ENCODE data around the gene SYNGR3. TPM values are rescaled to one million over a fixed set of nuclear protein-coding genes. Genes with fewer than 3 reads are reported as not detected.

SYNGR3 gene
- total RNA-seq, 1 donor from 2014 or later: 2.1 TPM

- Mint-ChIP-seq H3K27ac (ENCODE audit: unreplicated experiment) (peak overlapping the region; percentile 50), H3K9me3 (no peaks in the 10 kb centered on the region), H3K4me1 (peaks cover 4% of the 10 kb centered on the region), H3K36me3 (ENCODE audit: low read depth) (no peaks in the 10 kb centered on the region), H3K27me3 (ENCODE audit: low read depth) (no peaks in the 10 kb centered on the region), H3K4me3 (no peak overlapping the region)
- no peak for DNase-seq (ENCODE audit: low read depth, low spot score)
- no peak for TF ChIP-seq CTCF (conservative IDR thresholded peaks at IDR 0.05)
Observed at GRCh38 chr16:2040787-2041522, 51.2 kb downstream of the SYNGR3 start.

- H3K27me3 Mint-ChIP-seq (ENCODE audit: low read depth): no peaks in the 10 kb centered on the region
- no peaks in the 10 kb centered on the region for H3K36me3 Mint-ChIP-seq (ENCODE audit: low read depth)
- TF ChIP-seq CTCF (conservative IDR thresholded peaks at IDR 0.05): no peak
- H3K4me1 Mint-ChIP-seq: peaks cover 14% of the 10 kb centered on the region
- DNase-seq (ENCODE audit: low read depth, low spot score): no peak
- no peaks in the 10 kb centered on the region for H3K9me3 Mint-ChIP-seq
- H3K4me3 Mint-ChIP-seq: no peak overlapping the region
- no peak overlapping the region for H3K27ac Mint-ChIP-seq (ENCODE audit: unreplicated experiment)
Observed at GRCh38 chr16:2042171-2042985, 52.6 kb downstream of the SYNGR3 start.

- no peak for TF ChIP-seq CTCF (conservative IDR thresholded peaks at IDR 0.05)
- H3K4me1 Mint-ChIP-seq: peaks cover 14% of the 10 kb centered on the region
- H3K9me3 Mint-ChIP-seq: no peaks in the 10 kb centered on the region
- no peaks in the 10 kb centered on the region for H3K36me3 Mint-ChIP-seq (ENCODE audit: low read depth)
- no peak for DNase-seq (ENCODE audit: low read depth, low spot score)
- H3K27ac Mint-ChIP-seq (ENCODE audit: unreplicated experiment): no peak overlapping the region
- H3K4me3 Mint-ChIP-seq: no peak overlapping the region
- no peaks in the 10 kb centered on the region for H3K27me3 Mint-ChIP-seq (ENCODE audit: low read depth)
Observed at GRCh38 chr16:2042986-2043666, 53.4 kb downstream of the SYNGR3 start.

Other genes starting within 250 kb of the SYNGR3 start
- 35.0 and 38.0 TPM in 2 replicates for gene NME3, start 218.4 kb upstream of the SYNGR3 start, total RNA-seq
- gene EME2, start 217.2 kb upstream of the SYNGR3 start, total RNA-seq: 36.5 and 37.0 TPM in 2 replicates
- 135 and 141 TPM in 2 replicates for gene MRPS34, start 216.8 kb upstream of the SYNGR3 start, total RNA-seq
- 23.1 and 23.8 TPM in 2 replicates for gene SPSB3, start 207.4 kb upstream of the SYNGR3 start, total RNA-seq
- 71.0 and 73.8 TPM in 2 replicates for gene NUBP2, start 207.0 kb upstream of the SYNGR3 start, total RNA-seq
- 0.14 TPM in 1 of 2 replicates, not detected in the other for gene IGFALS, start 196.3 kb upstream of the SYNGR3 start, total RNA-seq
- 31.1 TPM in 2 replicates for gene HAGH, start 163.1 kb upstream of the SYNGR3 start, total RNA-seq
- 27.2 and 28.0 TPM in 2 replicates for gene FAHD1, start 162.8 kb upstream of the SYNGR3 start, total RNA-seq
- gene MEIOB, start 117.8 kb upstream of the SYNGR3 start, total RNA-seq: not detected in 2 replicates
- gene HS3ST6, start 71.6 kb upstream of the SYNGR3 start, total RNA-seq: not detected in 2 replicates
- 29.8 and 30.5 TPM in 2 replicates for gene MSRB1, start 46.8 kb upstream of the SYNGR3 start, total RNA-seq
- gene RPL3L, start 35.3 kb upstream of the SYNGR3 start, total RNA-seq: not detected in 2 replicates
- 128 TPM in 2 replicates for gene NDUFB10, start 30.4 kb upstream of the SYNGR3 start, total RNA-seq
- gene RPS2, start 25.1 kb upstream of the SYNGR3 start, total RNA-seq: 3,479 and 3,508 TPM in 2 replicates
- gene RNF151, start 23.1 kb upstream of the SYNGR3 start, total RNA-seq: not detected in 2 replicates
- gene TBL3, start 17.9 kb upstream of the SYNGR3 start, total RNA-seq: 39.5 and 39.6 TPM in 2 replicates
- 0.63 and 0.75 TPM in 2 replicates for gene NOXO1, start 8.5 kb upstream of the SYNGR3 start, total RNA-seq
- gene GFER, start 5.8 kb upstream of the SYNGR3 start, total RNA-seq: 42.5 and 43.3 TPM in 2 replicates
- 55.7 and 62.5 TPM in 2 replicates for gene ZNF598, start 19.9 kb downstream of the SYNGR3 start, total RNA-seq
- gene NPW, start 29.8 kb downstream of the SYNGR3 start, total RNA-seq: 0.82 and 1.3 TPM in 2 replicates
- gene NHERF2, start 36.9 kb downstream of the SYNGR3 start, total RNA-seq: 7.6 and 8.1 TPM in 2 replicates
- gene NTHL1, start 57.9 kb downstream of the SYNGR3 start, total RNA-seq: 50.7 and 51.9 TPM in 2 replicates
- gene TSC2, start 58.0 kb downstream of the SYNGR3 start, total RNA-seq: 175 and 180 TPM in 2 replicates
- 108 and 115 TPM in 2 replicates for gene PKD1, start 145.9 kb downstream of the SYNGR3 start, total RNA-seq
- 0.64 and 0.98 TPM in 2 replicates for gene RAB26, start 158.7 kb downstream of the SYNGR3 start, total RNA-seq
- gene TRAF7, start 165.8 kb downstream of the SYNGR3 start, total RNA-seq: 82.2 and 85.5 TPM in 2 replicates
- gene CASKIN1, start 206.6 kb downstream of the SYNGR3 start, total RNA-seq: 18.9 and 20.2 TPM in 2 replicates
- 68.1 and 69.2 TPM in 2 replicates for gene MLST8, start 215.5 kb downstream of the SYNGR3 start, total RNA-seq
- 31.2 and 32.0 TPM in 2 replicates for gene BRICD5, start 220.9 kb downstream of the SYNGR3 start, total RNA-seq
- 47.3 and 50.2 TPM in 2 replicates for gene PGP, start 224.9 kb downstream of the SYNGR3 start, total RNA-seq
- gene E4F1, start 233.6 kb downstream of the SYNGR3 start, total RNA-seq: 37.5 and 38.9 TPM in 2 replicates
- gene DNASE1L2, start 246.5 kb downstream of the SYNGR3 start, total RNA-seq: 1.6 and 2.6 TPM in 2 replicates

All from neural crest cell (in vitro differentiated cells).